Ishikawa (cell line): Measurements from ENCODE around the gene CGB7.

Source experiments
- CEBPB ChIP-seq: IDR thresholded peaks from 2 replicates; pipeline ENCODE4 v1.6.1; 2012
- CREB1 ChIP-seq: IDR thresholded peaks from 2 replicates; pipeline ENCODE4 v1.6.1; 2012; ENCODE audit warnings: low read depth
- EGR1 ChIP-seq: IDR thresholded peaks from 2 replicates; pipeline ENCODE4 v1.6.1; 2012
- EP300 ChIP-seq: IDR thresholded peaks from 2 replicates; pipeline ENCODE4 v1.6.1; 2012; ENCODE audit warnings: borderline replicate concordance
- FOXM1 ChIP-seq: IDR thresholded peaks from 2 replicates; pipeline ENCODE4 v1.6.1; 2012; ENCODE audit warnings: low read depth, borderline replicate concordance
- NFIC ChIP-seq: IDR thresholded peaks from 2 replicates; pipeline ENCODE4 v1.6.1; 2012
- RAD21 ChIP-seq: IDR thresholded peaks from 2 replicates; pipeline ENCODE4 v1.6.1; 2012; ENCODE audit warnings: low read depth
- TAF1 ChIP-seq: IDR thresholded peaks from 2 replicates; pipeline ENCODE4 v1.6.1; 2012; ENCODE audit warnings: low read depth, mild to moderate bottlenecking
- TCF12 ChIP-seq: IDR thresholded peaks from 2 replicates; pipeline ENCODE4 v1.6.1; 2012; ENCODE audit warnings: low read depth
- YY1 ChIP-seq: IDR thresholded peaks from 2 replicates; pipeline ENCODE4 v1.6.1; 2012; ENCODE audit warnings: low read depth
- ZBTB7A ChIP-seq: IDR thresholded peaks from 2 replicates; pipeline ENCODE4 v1.6.1; 2012; ENCODE audit warnings: low read depth
- TF ChIP-seq, protein P1 (sequence below): IDR thresholded peaks from 2 replicates; pipeline ENCODE4 v1.6.1; 2012; ENCODE audit warnings: low read depth, mild to moderate bottlenecking
- TF ChIP-seq, protein P2 (sequence below): IDR thresholded peaks from 2 replicates; pipeline ENCODE4 v1.6.1; 2012
- TF ChIP-seq, protein P3 (sequence below): IDR thresholded peaks from 2 replicates; pipeline ENCODE4 v1.6.1; 2012

DNA sequence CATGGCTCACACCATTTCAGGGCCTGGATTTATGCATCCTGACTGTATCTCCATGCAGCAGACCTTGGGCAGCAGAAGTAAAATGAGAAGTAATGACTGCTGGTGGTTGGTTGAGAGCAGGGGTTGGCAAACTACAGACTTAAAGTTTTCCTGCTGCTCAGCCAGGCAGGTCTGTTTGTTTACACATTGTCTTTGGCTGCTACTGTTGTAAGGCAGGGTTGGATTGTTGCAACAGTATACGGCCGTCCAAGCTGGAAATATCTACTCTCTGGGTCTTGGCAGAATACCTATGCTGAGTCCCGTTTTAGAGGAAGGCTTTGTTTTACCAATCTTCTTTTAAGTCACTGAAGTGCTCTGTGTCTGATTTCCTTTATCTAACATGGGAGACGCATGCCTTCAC lies 41.2 kb upstream of the CGB7 start:
- TF ChIP-seq YY1 (no peak), RAD21 (no peak), NFIC (no peak), CEBPB (no peak), EP300 (no peak), ZBTB7A (no peak), TAF1 (no peak), CREB1 (no peak), TCF12 (no peak), FOXM1 (no peak), EGR1 (no peak)
- TF ChIP-seq, protein P1, sequence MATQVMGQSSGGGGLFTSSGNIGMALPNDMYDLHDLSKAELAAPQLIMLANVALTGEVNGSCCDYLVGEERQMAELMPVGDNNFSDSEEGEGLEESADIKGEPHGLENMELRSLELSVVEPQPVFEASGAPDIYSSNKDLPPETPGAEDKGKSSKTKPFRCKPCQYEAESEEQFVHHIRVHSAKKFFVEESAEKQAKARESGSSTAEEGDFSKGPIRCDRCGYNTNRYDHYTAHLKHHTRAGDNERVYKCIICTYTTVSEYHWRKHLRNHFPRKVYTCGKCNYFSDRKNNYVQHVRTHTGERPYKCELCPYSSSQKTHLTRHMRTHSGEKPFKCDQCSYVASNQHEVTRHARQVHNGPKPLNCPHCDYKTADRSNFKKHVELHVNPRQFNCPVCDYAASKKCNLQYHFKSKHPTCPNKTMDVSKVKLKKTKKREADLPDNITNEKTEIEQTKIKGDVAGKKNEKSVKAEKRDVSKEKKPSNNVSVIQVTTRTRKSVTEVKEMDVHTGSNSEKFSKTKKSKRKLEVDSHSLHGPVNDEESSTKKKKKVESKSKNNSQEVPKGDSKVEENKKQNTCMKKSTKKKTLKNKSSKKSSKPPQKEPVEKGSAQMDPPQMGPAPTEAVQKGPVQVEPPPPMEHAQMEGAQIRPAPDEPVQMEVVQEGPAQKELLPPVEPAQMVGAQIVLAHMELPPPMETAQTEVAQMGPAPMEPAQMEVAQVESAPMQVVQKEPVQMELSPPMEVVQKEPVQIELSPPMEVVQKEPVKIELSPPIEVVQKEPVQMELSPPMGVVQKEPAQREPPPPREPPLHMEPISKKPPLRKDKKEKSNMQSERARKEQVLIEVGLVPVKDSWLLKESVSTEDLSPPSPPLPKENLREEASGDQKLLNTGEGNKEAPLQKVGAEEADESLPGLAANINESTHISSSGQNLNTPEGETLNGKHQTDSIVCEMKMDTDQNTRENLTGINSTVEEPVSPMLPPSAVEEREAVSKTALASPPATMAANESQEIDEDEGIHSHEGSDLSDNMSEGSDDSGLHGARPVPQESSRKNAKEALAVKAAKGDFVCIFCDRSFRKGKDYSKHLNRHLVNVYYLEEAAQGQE: no peak
- TF ChIP-seq, protein P2, sequence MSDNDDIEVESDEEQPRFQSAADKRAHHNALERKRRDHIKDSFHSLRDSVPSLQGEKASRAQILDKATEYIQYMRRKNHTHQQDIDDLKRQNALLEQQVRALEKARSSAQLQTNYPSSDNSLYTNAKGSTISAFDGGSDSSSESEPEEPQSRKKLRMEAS: no peak
- TF ChIP-seq, protein P3, sequence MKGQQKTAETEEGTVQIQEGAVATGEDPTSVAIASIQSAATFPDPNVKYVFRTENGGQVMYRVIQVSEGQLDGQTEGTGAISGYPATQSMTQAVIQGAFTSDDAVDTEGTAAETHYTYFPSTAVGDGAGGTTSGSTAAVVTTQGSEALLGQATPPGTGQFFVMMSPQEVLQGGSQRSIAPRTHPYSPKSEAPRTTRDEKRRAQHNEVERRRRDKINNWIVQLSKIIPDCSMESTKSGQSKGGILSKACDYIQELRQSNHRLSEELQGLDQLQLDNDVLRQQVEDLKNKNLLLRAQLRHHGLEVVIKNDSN: no peak
